Hepatocyte (in vitro differentiated cells): ENCODE measurements around the gene MEOX1.

Experiments
- EZH2 ChIP-seq: fragments of 200-600 bp; sonication (generic); IDR thresholded peaks from 2 replicates; pipeline ENCODE4 v1.6.1; 2016; ENCODE audit warnings: antibody characterized with exemption, mild to moderate bottlenecking, borderline replicate concordance
- EZH2phosphoT487 ChIP-seq: fragments of 200-600 bp; sonication (generic); IDR thresholded peaks from one replicate; pipeline ENCODE4 v1.6.1; 2018; ENCODE audit warnings: antibody characterized with exemption, mild to moderate bottlenecking, low read depth, moderate library complexity; ENCODE audit not compliant: unreplicated experiment, severe bottlenecking
- TF ChIP-seq, protein P1 (sequence below): fragments of 200-600 bp; sonication (generic); IDR thresholded peaks from 2 replicates; pipeline ENCODE4 v1.5.1; 2016; ENCODE audit warnings: antibody characterized with exemption, mild to moderate bottlenecking; ENCODE audit not compliant: poor library complexity

DNA sequence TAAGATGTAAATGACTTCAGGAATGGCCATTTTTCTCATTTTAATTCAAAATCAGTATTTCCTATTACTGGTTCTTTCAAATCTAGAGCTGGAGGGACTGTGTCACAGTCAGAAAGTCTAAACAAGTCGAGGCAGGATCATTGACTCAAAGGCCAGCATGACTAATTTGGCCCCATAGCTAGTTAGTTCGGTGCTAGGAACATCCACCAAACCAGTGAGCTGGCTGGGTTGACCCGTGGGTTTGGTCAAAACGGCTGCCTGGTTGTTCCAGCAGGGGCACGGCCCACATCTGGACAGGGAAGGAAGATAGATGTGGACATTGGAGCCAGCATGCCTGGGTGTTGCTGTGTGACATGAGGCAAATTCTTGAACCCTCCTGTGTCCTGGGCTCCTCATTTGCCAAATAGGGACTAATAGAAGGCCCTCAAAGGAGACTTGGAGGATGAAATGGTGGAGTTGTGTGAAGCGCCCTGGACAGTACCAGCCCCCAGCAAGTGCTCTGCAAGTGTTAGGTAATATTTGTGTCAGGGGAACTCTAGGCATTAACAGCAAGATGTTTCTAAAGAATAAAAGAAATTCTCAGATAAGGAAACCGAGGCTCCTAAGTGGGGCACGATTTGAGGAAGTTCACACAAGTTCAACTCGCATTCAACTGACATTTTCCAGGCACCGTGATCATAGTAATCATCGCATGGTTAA, 46.2 kb downstream of the MEOX1 start:
- TF ChIP-seq, protein P1, sequence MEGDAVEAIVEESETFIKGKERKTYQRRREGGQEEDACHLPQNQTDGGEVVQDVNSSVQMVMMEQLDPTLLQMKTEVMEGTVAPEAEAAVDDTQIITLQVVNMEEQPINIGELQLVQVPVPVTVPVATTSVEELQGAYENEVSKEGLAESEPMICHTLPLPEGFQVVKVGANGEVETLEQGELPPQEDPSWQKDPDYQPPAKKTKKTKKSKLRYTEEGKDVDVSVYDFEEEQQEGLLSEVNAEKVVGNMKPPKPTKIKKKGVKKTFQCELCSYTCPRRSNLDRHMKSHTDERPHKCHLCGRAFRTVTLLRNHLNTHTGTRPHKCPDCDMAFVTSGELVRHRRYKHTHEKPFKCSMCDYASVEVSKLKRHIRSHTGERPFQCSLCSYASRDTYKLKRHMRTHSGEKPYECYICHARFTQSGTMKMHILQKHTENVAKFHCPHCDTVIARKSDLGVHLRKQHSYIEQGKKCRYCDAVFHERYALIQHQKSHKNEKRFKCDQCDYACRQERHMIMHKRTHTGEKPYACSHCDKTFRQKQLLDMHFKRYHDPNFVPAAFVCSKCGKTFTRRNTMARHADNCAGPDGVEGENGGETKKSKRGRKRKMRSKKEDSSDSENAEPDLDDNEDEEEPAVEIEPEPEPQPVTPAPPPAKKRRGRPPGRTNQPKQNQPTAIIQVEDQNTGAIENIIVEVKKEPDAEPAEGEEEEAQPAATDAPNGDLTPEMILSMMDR = no peak
- TF ChIP-seq EZH2phosphoT487 (no peak), EZH2 (no peak)
